ENCODE data around the gene OLFML2A.

GRCh38 chr9:124792257-124793014 lies 15.5 kb downstream of the OLFML2A start:
- TF ChIP-seq CTCF (conservative IDR thresholded peaks at IDR 0.05 in 1 of 2, IDR thresholded peaks at IDR 0.05 in 1 of 2; ENCODE audit: low read depth in 1 of 2, low read length in 2 of 2) (no peak), EZH2 (IDR thresholded peaks at IDR 0.05; ENCODE audit: low read length, missing control alignments) (no peak)

Measured in fibroblast of lung (primary cell).